Endothelial cell (in vitro differentiated cells): ENCODE results near the gene CEP131. TPM values are rescaled to one million over a fixed set of nuclear protein-coding genes. Genes with fewer than 3 reads are reported as not detected.

Source experiments
- DNase-seq: peaks from one replicate; pipeline ENCODE4 v3.0.0; 2021; ENCODE audit warnings: low spot score
- H3K27ac Mint-ChIP-seq: one replicate; pipeline ENCODE4 v1.8.0; 2021; ENCODE audit warnings: mixed read lengths, inconsistent platforms; ENCODE audit not compliant: unreplicated experiment
- H3K27me3 Mint-ChIP-seq: one replicate; pipeline ENCODE4 v1.8.0; 2021; ENCODE audit warnings: mild to moderate bottlenecking, moderate library complexity, mixed read lengths, inconsistent platforms; ENCODE audit not compliant: unreplicated experiment
- H3K36me3 Mint-ChIP-seq: one replicate; pipeline ENCODE4 v1.8.0; 2021; ENCODE audit warnings: mild to moderate bottlenecking, low read depth, mixed read lengths, inconsistent platforms; ENCODE audit not compliant: unreplicated experiment
- H3K4me1 Mint-ChIP-seq: one replicate; pipeline ENCODE4 v1.8.0; 2021; ENCODE audit warnings: mild to moderate bottlenecking, mixed read lengths, inconsistent platforms; ENCODE audit not compliant: unreplicated experiment
- H3K4me3 Mint-ChIP-seq: one replicate; pipeline ENCODE4 v1.8.0; 2021; ENCODE audit warnings: mild to moderate bottlenecking, mixed read lengths, inconsistent platforms; ENCODE audit not compliant: unreplicated experiment
- H3K9me3 Mint-ChIP-seq: one replicate; pipeline ENCODE4 v1.8.0; 2021; ENCODE audit warnings: mixed read lengths, inconsistent platforms; ENCODE audit not compliant: unreplicated experiment
- total RNA-seq: library from RNA; stranded (reverse); fragmentation: NEBNext Ultra II Directional; extraction: Animal tissue kit (Norgen Biotek cat#: 25700); gene quantifications from one replicate; pipeline ENCODE4 v1.2.1, GENCODE V29; 2021; ENCODE audit not compliant: unreplicated experiment
- TF ChIP-seq, protein P1 (sequence below): fragments of 200-600 bp; sonication (generic); IDR thresholded peaks from one replicate; pipeline ENCODE4 v1.5.0; 2021; ENCODE audit warnings: antibody characterized with exemption; ENCODE audit not compliant: unreplicated experiment

The CEP131 gene
- total RNA-seq, 1 donor from 2014 or later = 21.1 TPM

DNA sequence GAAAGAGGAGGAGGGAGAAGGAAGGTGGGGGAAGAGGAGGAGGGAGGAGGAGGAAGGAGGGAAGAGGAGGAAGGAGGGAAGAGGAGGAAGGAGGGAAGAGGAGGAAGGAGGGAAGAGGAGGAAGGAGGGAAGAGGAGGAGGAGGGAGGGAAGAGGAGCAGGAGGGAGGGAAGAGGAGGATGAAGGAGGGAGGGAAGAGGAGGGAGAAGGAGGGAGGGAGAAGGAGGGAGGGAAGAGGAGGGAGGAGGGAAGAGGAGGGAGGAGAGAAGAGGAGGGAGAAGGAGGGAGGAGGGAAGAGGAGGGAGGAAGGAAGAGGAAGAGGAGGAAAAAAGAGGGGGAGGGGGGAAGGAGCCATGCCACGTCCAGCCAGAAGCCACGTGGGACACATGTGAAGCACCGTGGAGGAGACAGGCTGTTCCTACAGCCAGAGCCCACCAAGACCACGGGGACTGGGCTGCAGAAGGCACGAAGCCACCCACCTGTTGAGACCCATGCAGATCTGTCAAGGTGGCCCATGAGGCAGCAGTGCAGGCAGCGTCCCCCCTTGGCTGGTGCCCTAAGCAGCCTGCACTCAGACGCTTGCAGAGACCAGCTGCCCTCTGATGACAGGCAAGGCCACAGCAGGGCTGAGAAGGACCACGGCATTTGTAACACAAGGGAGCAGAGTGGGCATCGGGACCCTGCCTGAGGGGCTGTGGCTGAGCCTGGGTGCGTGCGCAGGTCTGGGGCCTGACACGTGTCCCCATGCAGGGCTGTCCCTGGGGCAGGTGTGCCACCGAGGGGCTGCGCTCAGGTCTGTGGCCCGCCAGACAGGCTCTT is 26.7 kb upstream of the CEP131 start:
- H3K9me3 Mint-ChIP-seq = no peaks in the 10 kb centered on the region
- no peaks in the 10 kb centered on the region for H3K4me1 Mint-ChIP-seq
- H3K36me3 Mint-ChIP-seq = peaks cover 14% of the 10 kb centered on the region
- H3K4me3 Mint-ChIP-seq = peak overlapping the region; percentile 69
- TF ChIP-seq, protein P1, sequence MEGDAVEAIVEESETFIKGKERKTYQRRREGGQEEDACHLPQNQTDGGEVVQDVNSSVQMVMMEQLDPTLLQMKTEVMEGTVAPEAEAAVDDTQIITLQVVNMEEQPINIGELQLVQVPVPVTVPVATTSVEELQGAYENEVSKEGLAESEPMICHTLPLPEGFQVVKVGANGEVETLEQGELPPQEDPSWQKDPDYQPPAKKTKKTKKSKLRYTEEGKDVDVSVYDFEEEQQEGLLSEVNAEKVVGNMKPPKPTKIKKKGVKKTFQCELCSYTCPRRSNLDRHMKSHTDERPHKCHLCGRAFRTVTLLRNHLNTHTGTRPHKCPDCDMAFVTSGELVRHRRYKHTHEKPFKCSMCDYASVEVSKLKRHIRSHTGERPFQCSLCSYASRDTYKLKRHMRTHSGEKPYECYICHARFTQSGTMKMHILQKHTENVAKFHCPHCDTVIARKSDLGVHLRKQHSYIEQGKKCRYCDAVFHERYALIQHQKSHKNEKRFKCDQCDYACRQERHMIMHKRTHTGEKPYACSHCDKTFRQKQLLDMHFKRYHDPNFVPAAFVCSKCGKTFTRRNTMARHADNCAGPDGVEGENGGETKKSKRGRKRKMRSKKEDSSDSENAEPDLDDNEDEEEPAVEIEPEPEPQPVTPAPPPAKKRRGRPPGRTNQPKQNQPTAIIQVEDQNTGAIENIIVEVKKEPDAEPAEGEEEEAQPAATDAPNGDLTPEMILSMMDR = no peak
- DNase-seq = no peak
- no peak overlapping the region for H3K27ac Mint-ChIP-seq
- peaks cover 17% of the 10 kb centered on the region for H3K27me3 Mint-ChIP-seq

- no peak for DNase-seq
- no peaks in the 10 kb centered on the region for H3K9me3 Mint-ChIP-seq
- peaks cover 17% of the 10 kb centered on the region for H3K27me3 Mint-ChIP-seq
- peak overlapping the region; percentile 81 for H3K27ac Mint-ChIP-seq
- H3K4me1 Mint-ChIP-seq = no peaks in the 10 kb centered on the region
- peaks cover 12% of the 10 kb centered on the region for H3K36me3 Mint-ChIP-seq
- TF ChIP-seq, protein P1 = no peak
- peak overlapping the region; percentile 80 for H3K4me3 Mint-ChIP-seq
Observed at GRCh38 chr17:81248649-81249048, 25.9 kb upstream of the CEP131 start.

GRCh38 chr17:81247339-81247990 is 24.7 kb upstream of the CEP131 start:
- DNase-seq = no peak
- no peak overlapping the region for H3K4me3 Mint-ChIP-seq
- no peak overlapping the region for H3K27ac Mint-ChIP-seq
- H3K36me3 Mint-ChIP-seq = peaks cover 10% of the 10 kb centered on the region
- TF ChIP-seq, protein P1 = no peak
- H3K4me1 Mint-ChIP-seq = no peaks in the 10 kb centered on the region
- peaks cover 17% of the 10 kb centered on the region for H3K27me3 Mint-ChIP-seq
- no peaks in the 10 kb centered on the region for H3K9me3 Mint-ChIP-seq

- TF ChIP-seq, protein P1 = no peak
- Mint-ChIP-seq H3K27ac (peak overlapping the region; percentile 67), H3K27me3 (peaks cover 20% of the 10 kb centered on the region), H3K4me3 (no peak overlapping the region), H3K36me3 (peaks cover 10% of the 10 kb centered on the region), H3K9me3 (no peaks in the 10 kb centered on the region), H3K4me1 (no peaks in the 10 kb centered on the region)
- DNase-seq = no peak
Observed at GRCh38 chr17:81246679-81247338, 24.0 kb upstream of the CEP131 start.
